ENCODE results near the gene SLC10A7.
A peak's percentile ranks its signal among the peaks of the same experiment; 100 is the strongest.

The SLC10A7 gene

DNA sequence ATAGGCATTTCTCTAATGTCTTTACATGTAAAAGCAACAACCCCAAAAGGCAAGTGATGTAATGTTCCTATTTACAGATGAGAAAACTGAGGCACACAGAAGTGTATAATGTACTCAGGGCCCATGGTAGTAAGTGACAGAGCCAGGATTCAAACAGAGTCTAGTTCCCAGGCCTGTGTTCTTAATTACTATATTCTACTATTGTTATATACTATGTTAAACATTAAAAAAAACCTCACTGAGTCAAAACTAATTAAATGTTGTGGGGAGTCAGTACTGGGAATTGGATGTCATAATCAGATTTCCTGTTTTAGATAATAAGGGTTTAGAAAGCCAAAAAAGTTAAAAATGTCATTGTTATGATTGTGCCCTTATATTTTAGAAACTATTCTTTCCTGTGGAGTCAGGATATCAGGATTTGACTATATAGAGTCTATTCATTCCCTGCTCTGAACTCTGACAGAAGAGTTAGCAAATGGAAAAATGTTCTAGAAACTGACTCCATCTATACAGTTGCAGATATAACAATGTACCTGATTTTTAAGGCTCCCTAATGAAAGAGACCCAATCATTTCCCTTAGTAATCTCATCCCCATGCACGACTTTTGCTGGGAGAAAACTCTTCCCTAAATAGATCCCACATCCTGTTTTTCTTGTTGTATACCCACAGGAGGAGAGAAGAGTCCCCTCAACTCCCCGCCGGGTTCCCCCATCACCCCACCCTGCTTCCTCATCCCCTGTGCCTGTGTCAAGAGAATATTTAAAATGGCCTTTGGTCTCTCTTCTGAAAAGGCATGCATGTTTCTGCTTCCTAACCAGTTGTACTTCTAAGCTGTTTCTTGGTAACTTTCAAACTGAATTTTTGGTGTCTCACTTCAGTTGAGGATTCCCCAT, 237.7 kb downstream of the SLC10A7 start:
- H3K27ac Mint-ChIP-seq, result no peak overlapping the region

DNA sequence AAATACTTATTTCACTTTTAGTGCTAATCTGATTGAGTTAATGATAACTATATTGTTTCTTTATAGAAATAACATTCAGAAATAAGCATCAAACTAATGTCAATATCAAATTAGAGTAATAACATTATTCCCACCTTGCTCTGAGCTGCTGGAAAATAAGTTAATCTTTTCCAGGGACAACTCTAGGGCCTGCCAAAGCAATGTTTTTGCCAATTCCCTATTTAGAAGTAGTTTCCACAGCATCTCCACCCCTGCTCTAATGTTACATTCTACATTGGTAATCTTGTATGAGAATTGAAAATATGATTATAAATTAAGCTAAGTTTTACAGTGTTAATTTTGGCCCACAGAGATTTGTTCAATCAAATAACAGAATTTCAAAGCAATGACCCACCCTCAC, 239.1 kb downstream of the SLC10A7 start:
- Mint-ChIP-seq H3K27ac (no peak overlapping the region), H3K27me3 (ENCODE audit: low read depth) (no peaks in the 10 kb centered on the region), H3K9me3 (no peaks in the 10 kb centered on the region), H3K36me3 (ENCODE audit: low read depth) (no peaks in the 10 kb centered on the region), H3K4me3 (no peak overlapping the region), H3K4me1 (no peaks in the 10 kb centered on the region)
- no peak for TF ChIP-seq CTCF (IDR thresholded peaks at IDR 0.05; ENCODE audit: unreplicated experiment in 3 of 3)

More for the DNA sequence above, 237.7 kb downstream of the SLC10A7 start:
- Mint-ChIP-seq H3K9me3 (no peaks in the 10 kb centered on the region), H3K36me3 (ENCODE audit: low read depth) (no peaks in the 10 kb centered on the region), H3K4me1 (no peaks in the 10 kb centered on the region), H3K27me3 (ENCODE audit: low read depth) (no peaks in the 10 kb centered on the region), H3K4me3 (no peak overlapping the region)
- TF ChIP-seq CTCF (IDR thresholded peaks at IDR 0.05; ENCODE audit: unreplicated experiment in 3 of 3), result no peak

DNA sequence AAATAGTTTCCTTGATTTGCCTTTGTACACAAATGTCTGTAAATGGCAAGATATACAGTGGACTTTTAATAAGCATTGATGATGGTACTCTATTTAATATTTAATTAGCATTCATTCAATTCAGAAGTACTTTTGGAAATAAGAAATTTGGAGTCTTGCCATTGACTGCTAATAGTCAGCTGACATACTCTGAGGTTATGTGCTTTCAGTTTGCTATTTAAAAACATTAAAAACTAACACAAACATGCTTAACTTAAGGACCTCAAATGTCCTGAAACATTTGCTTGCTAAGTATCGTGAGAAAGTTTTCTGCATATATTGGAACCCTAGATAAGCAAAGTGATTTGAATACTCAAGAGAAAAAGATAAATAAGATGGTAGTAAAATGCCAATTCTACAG, 242.8 kb downstream of the SLC10A7 start:
- Mint-ChIP-seq H3K27me3 (ENCODE audit: low read depth) (no peaks in the 10 kb centered on the region), H3K9me3 (no peaks in the 10 kb centered on the region), H3K36me3 (ENCODE audit: low read depth) (no peaks in the 10 kb centered on the region), H3K4me3 (no peak overlapping the region), H3K4me1 (no peaks in the 10 kb centered on the region), H3K27ac (peak overlapping the region in 1 of 3 experiments; percentile 10)
- TF ChIP-seq CTCF (IDR thresholded peaks at IDR 0.05; ENCODE audit: unreplicated experiment in 3 of 3), result no peak

GRCh38 chr4:146275370-146275769, 246.4 kb downstream of the SLC10A7 start:
- H3K4me3 Mint-ChIP-seq, result no peak overlapping the region
- TF ChIP-seq CTCF (IDR thresholded peaks at IDR 0.05; ENCODE audit: unreplicated experiment in 3 of 3), result no peak
- no peaks in the 10 kb centered on the region for H3K27me3 Mint-ChIP-seq (ENCODE audit: low read depth)
- H3K27ac Mint-ChIP-seq, result no peak overlapping the region
- no peaks in the 10 kb centered on the region for H3K9me3 Mint-ChIP-seq
- H3K4me1 Mint-ChIP-seq, result no peaks in the 10 kb centered on the region
- no peaks in the 10 kb centered on the region for H3K36me3 Mint-ChIP-seq (ENCODE audit: low read depth)

- no peaks in the 10 kb centered on the region for H3K27me3 Mint-ChIP-seq (ENCODE audit: low read depth)
- no peak overlapping the region for H3K27ac Mint-ChIP-seq
- H3K4me3 Mint-ChIP-seq, result no peak overlapping the region
- H3K36me3 Mint-ChIP-seq (ENCODE audit: low read depth), result no peaks in the 10 kb centered on the region
- no peaks in the 10 kb centered on the region for H3K4me1 Mint-ChIP-seq
- no peak for TF ChIP-seq CTCF (IDR thresholded peaks at IDR 0.05; ENCODE audit: unreplicated experiment in 3 of 3)
- no peaks in the 10 kb centered on the region for H3K9me3 Mint-ChIP-seq
These were observed 247.0 kb downstream of the SLC10A7 start for GRCh38 chr4:146274774-146275173.

Measured in nephron (organoid).